Spleen (tissue), 11 donors: Measurements from ENCODE around the gene FNBP1L. TPM values are rescaled to one million over a fixed set of nuclear protein-coding genes. Genes with fewer than 3 reads are reported as not detected.

Source experiments
- DNase-seq: peaks from one replicate; pipeline ENCODE4 v3.0.0-alpha.2; 2020
- H3K27ac ChIP-seq, 8 donors: fragments of 200-600 bp; sonication (generic) in 7 of 8; 1 replicate in 4 of 8; 2 replicates in 4 of 8; pipeline versions ENCODE4 v1.5.0 to v1.8.0; 2016 to 2021; ENCODE audit warnings: inconsistent platforms in 4 of 8, mild to moderate bottlenecking in 4 of 8, moderate library complexity in 1 of 8
- H3K27me3 ChIP-seq, 7 donors: fragments of 200-600 bp; sonication (generic) in 6 of 7; replicated peaks in 1 of 7; 1 replicate in 4 of 7; 2 replicates in 3 of 7; pipeline versions ENCODE4 v1.5.0 to v1.8.0; 2016 to 2021; ENCODE audit warnings: inconsistent platforms in 3 of 7, mild to moderate bottlenecking in 1 of 7
- H3K36me3 ChIP-seq, 6 donors: fragments of 200-600 bp; sonication (generic) in 5 of 6; 1 replicate in 4 of 6; 2 replicates in 2 of 6; pipeline versions ENCODE4 v1.5.0 to v1.8.0; 2016 to 2021; ENCODE audit warnings: inconsistent platforms in 2 of 6
- H3K4me1 ChIP-seq, 6 donors: fragments of 200-600 bp; sonication (generic) in 5 of 6; 1 replicate in 3 of 6; 2 replicates in 3 of 6; pipeline versions ENCODE4 v1.5.0 to v1.8.0; 2016 to 2021; ENCODE audit warnings: inconsistent platforms in 3 of 6
- H3K4me3 ChIP-seq, 8 donors: fragments of 200-600 bp; sonication (generic) in 7 of 8; 1 replicate in 4 of 8; 2 replicates in 4 of 8; pipeline versions ENCODE4 v1.5.0 to v1.8.0; 2016 to 2021; ENCODE audit warnings: inconsistent platforms in 4 of 8, mild to moderate bottlenecking in 4 of 8, moderate library complexity in 2 of 8
- H3K9me3 ChIP-seq, 8 donors: fragments of 200-600 bp; sonication (generic) in 7 of 8; 1 replicate in 4 of 8; 2 replicates in 4 of 8; pipeline versions ENCODE4 v1.5.0 to v1.8.0; 2016 to 2021; ENCODE audit warnings: inconsistent platforms in 4 of 8
- CTCF ChIP-seq, 11 experiments: fragments of 200-600 bp in 7 of 11; fragments of 450-650 bp in 4 of 11; sonication (generic) in 4 of 11; IDR thresholded peaks in 8 of 11; conservative IDR thresholded peaks in 3 of 11; 1 replicate in 7 of 11; 2 replicates in 4 of 11; pipeline versions ENCODE4 v1.4.0 to v1.8.0; 2016 to 2021; ENCODE audit warnings: antibody characterized with exemption in 11 of 11, inconsistent platforms in 4 of 11, mild to moderate bottlenecking in 1 of 11
- POLR2A ChIP-seq, 3 donors: fragments of 450-650 bp; IDR thresholded peaks; one replicate each; pipeline ENCODE4 v1.5.1; 2017; ENCODE audit warnings: antibody characterized with exemption in 3 of 3, mild to moderate bottlenecking in 1 of 3
- POLR2AphosphoS5 ChIP-seq, 3 donors: sonication (generic); formaldehyde crosslinking; IDR thresholded peaks; one replicate each; pipeline ENCODE4 v1.5.1; 2017; ENCODE audit warnings: antibody characterized with exemption in 3 of 3
- WGBS, 5 donors: extraction: QIAGEN DNeasy Blood & Tissue Kit in 3 of 5; methylation state at CpG; one replicate each; pipeline versions ENCODE4 v1.1.5 to v1.1.7; 2013 to 2018; 5-methylcytosine and 5-hydroxymethylcytosine counted together
- intact Hi-C: fragments of 100-400 bp; cut with DNase I; formaldehyde crosslinking; loops from one replicate; pipeline ENCODE4 v1.15.0; 2023; ENCODE audit warnings: low total_unique reads
- polyA plus RNA-seq, 3 donors: library from polyadenylated mRNA; stranded (reverse); fragments of 200-250 nt; gene quantifications; one replicate each; pipeline ENCODE4 v1.2.1, GENCODE V29; 2013
- total RNA-seq, 7 donors: library from RNA; depleted of rRNA in 3 of 7; stranded (reverse); fragments of >200 nt in 3 of 7; fragmentation: NEBNext Ultra II Directional in 4 of 7; extraction: Animal tissue kit (Norgen Biotek cat#: 25700) in 4 of 7; gene quantifications; one replicate each; pipeline versions ENCODE4 v1.1.0 to v1.2.1, GENCODE V29; 2016 to 2021
- donor health status: healthy with polysubstance abuse.
- donor health status: DM: no; HTN: no; CAD: no; lungs with moderate emphysema.
- donor health status: DM: no; HTN: no; CAD: no.
- donor health status: Bipolar disorder and iron deficiency.
- donor health status: healthy.
- donor health status: DM: no; HTN: no; CAD: no.
- donor health status: DM: yes; HTN: yes; CAD: no.

FNBP1L gene
- total and polyA plus RNA-seq, 10 donors: 1.5 to 10.0 (median 5.5) TPM

GRCh38 chr1:93575621-93576284 is 127.8 kb downstream of the FNBP1L start:
- Histone ChIP-seq H3K9me3 (no peaks in the 10 kb centered on the region), H3K4me3 (no peak overlapping the region), H3K36me3 (peaks cover 0 to 85% (median 13%) of the 10 kb centered on the region in 6 donors), H3K27ac (no peak overlapping the region), H3K4me1 (no peaks in the 10 kb centered on the region), H3K27me3 (no peaks in the 10 kb centered on the region)
- TF ChIP-seq POLR2A (IDR thresholded peaks at IDR 0.05): no peak
- WGBS, 5 donors: 89 to 98% (median 95%) methylated on average over 10 of the region's 10 CpGs
- no peak for DNase-seq
- intact Hi-C loops: no loop called here

GRCh38 chr1:93576346-93576745 is 128.4 kb downstream of the FNBP1L start:
- 77 to 87% (median 82%) methylated on average over 9 of the region's 9 CpGs for WGBS, 5 donors
- TF ChIP-seq POLR2A (IDR thresholded peaks at IDR 0.05) (no peak), CTCF (IDR thresholded peaks at IDR 0.05 in 8 of 11, conservative IDR thresholded peaks at IDR 0.05 in 3 of 11) (no peak), POLR2AphosphoS5 (IDR thresholded peaks at IDR 0.05) (no peak)
- Histone ChIP-seq H3K4me3 (no peak overlapping the region), H3K27ac (no peak overlapping the region), H3K4me1 (no peaks in the 10 kb centered on the region), H3K9me3 (no peaks in the 10 kb centered on the region), H3K27me3 (no peaks in the 10 kb centered on the region), H3K36me3 (peaks cover 0 to 85% (median 12%) of the 10 kb centered on the region in 6 donors)
- DNase-seq: no peak
- intact Hi-C loops: no loop called here

GRCh38 chr1:93576746-93577145 is 128.8 kb downstream of the FNBP1L start:
- H3K27ac ChIP-seq: no peak overlapping the region
- peaks cover 0 to 85% (median 11%) of the 10 kb centered on the region in 6 donors for H3K36me3 ChIP-seq
- H3K9me3 ChIP-seq: no peaks in the 10 kb centered on the region
- no peaks in the 10 kb centered on the region for H3K27me3 ChIP-seq
- WGBS, 5 donors: 89 to 100% (median 94%) methylated on average over 2 of the region's 2 CpGs
- no peak overlapping the region for H3K4me3 ChIP-seq
- no peak for DNase-seq
- no peaks in the 10 kb centered on the region for H3K4me1 ChIP-seq
- intact Hi-C loops: no loop called here
- no peak for TF ChIP-seq POLR2AphosphoS5 (IDR thresholded peaks at IDR 0.05)
- no peak for TF ChIP-seq CTCF (IDR thresholded peaks at IDR 0.05 in 8 of 11, conservative IDR thresholded peaks at IDR 0.05 in 3 of 11)
- TF ChIP-seq POLR2A (IDR thresholded peaks at IDR 0.05): no peak

- Histone ChIP-seq H3K9me3 (no peaks in the 10 kb centered on the region), H3K27ac (no peak overlapping the region), H3K4me1 (no peaks in the 10 kb centered on the region), H3K4me3 (no peak overlapping the region), H3K27me3 (no peaks in the 10 kb centered on the region), H3K36me3 (peaks cover 0 to 85% (median 17%) of the 10 kb centered on the region in 6 donors)
- TF ChIP-seq POLR2AphosphoS5 (IDR thresholded peaks at IDR 0.05) (no peak), CTCF (IDR thresholded peaks at IDR 0.05 in 8 of 11, conservative IDR thresholded peaks at IDR 0.05 in 3 of 11) (no peak), POLR2A (IDR thresholded peaks at IDR 0.05) (no peak)
- intact Hi-C loops: no loop called here
- WGBS, 5 donors: 83 to 93% (median 87%) methylated on average over 18 of the region's 18 CpGs
- no peak for DNase-seq
These were observed 129.9 kb downstream of the FNBP1L start for GRCh38 chr1:93577536-93578432.
